Esophagus (tissue), 2 donors: Measurements from ENCODE around the gene MYRIP. TPM values are rescaled to one million over a fixed set of nuclear protein-coding genes. Genes with fewer than 3 reads are reported as not detected.
"Not testable (repeated sequence)": the region's sequence is repeated elsewhere in the genome, so short reads cannot be mapped to it uniquely, and the experiment has no call there.

Experiments used
- H3K27ac ChIP-seq, 2 donors: one replicate each; pipeline ENCODE4 v1.5.1; 2013; ENCODE audit warnings: low read depth in 2 of 2, mild to moderate bottlenecking in 2 of 2, inconsistent platforms in 1 of 2, low read length in 1 of 2, moderate library complexity in 1 of 2
- H3K27me3 ChIP-seq, 2 donors: one replicate each; pipeline ENCODE4 v1.6.1; 2013; ENCODE audit warnings: low read length in 2 of 2, control low read depth in 1 of 2, mild to moderate bottlenecking in 1 of 2; ENCODE audit not compliant: insufficient read depth in 2 of 2, control insufficient read depth in 1 of 2
- H3K36me3 ChIP-seq, 2 donors: one replicate each; pipeline ENCODE4 v1.6.1; 2013; ENCODE audit warnings: low read length in 1 of 2; ENCODE audit not compliant: control insufficient read depth in 2 of 2, insufficient read depth in 2 of 2
- H3K4me1 ChIP-seq, 2 donors: one replicate each; pipeline ENCODE4 v1.6.1; 2013; ENCODE audit warnings: low read length in 1 of 2; ENCODE audit not compliant: control insufficient read depth in 2 of 2, insufficient read depth in 2 of 2
- H3K4me3 ChIP-seq, 2 donors: one replicate each; pipeline ENCODE4 v1.5.1; 2013; ENCODE audit warnings: low read length in 2 of 2, mild to moderate bottlenecking in 2 of 2, low read depth in 1 of 2, moderate library complexity in 1 of 2
- H3K9me3 ChIP-seq, 2 donors: one replicate each; pipeline ENCODE4 v1.6.1; 2013; ENCODE audit warnings: mild to moderate bottlenecking in 2 of 2, low read depth in 1 of 2, low read length in 1 of 2, moderate library complexity in 1 of 2; ENCODE audit not compliant: control insufficient read depth in 2 of 2, insufficient read depth in 1 of 2
- WGBS, 2 donors: extraction: QIAGEN DNeasy Blood & Tissue Kit; methylation state at CpG; one replicate each; pipeline ENCODE4 v1.1.7; 2013; 5-methylcytosine and 5-hydroxymethylcytosine counted together
- polyA plus RNA-seq, 2 donors: library from polyadenylated mRNA; stranded (reverse); fragments of 200-250 nt; gene quantifications; one replicate each; pipeline ENCODE4 v1.2.3, GENCODE V29; 2013
- donor health status: healthy with polysubstance abuse.
- donor health status: Bipolar disorder and iron deficiency.

The MYRIP gene
- polyA plus RNA-seq, 2 donors, result 0.29 to 0.55 TPM

- H3K27ac ChIP-seq, result no peak overlapping the region
- H3K27me3 ChIP-seq, result no peaks in the 10 kb centered on the region
- WGBS, 2 donors, result 63 to 70% methylated on average over 4 of the region's 4 CpGs
- H3K9me3 ChIP-seq, result no peaks in the 10 kb centered on the region
- no peaks in the 10 kb centered on the region for H3K4me1 ChIP-seq
- no peak overlapping the region for H3K4me3 ChIP-seq
- no peaks in the 10 kb centered on the region for H3K36me3 ChIP-seq
These were observed 29.1 kb upstream of the MYRIP start for GRCh38 chr3:39780352-39780751.

GRCh38 chr3:39781025-39781424 lies 28.4 kb upstream of the MYRIP start:
- no peak overlapping the region for H3K4me3 ChIP-seq
- H3K4me1 ChIP-seq, result no peaks in the 10 kb centered on the region
- no peaks in the 10 kb centered on the region for H3K9me3 ChIP-seq
- no peaks in the 10 kb centered on the region for H3K36me3 ChIP-seq
- no peaks in the 10 kb centered on the region for H3K27me3 ChIP-seq
- no peak overlapping the region for H3K27ac ChIP-seq
- 79 to 83% methylated on average over 1 of the region's 1 CpG for WGBS, 2 donors

GRCh38 chr3:39781632-39782031 lies 27.8 kb upstream of the MYRIP start:
- H3K9me3 ChIP-seq, result no peaks in the 10 kb centered on the region
- H3K27ac ChIP-seq, result no peak overlapping the region
- no peaks in the 10 kb centered on the region for H3K36me3 ChIP-seq
- no peaks in the 10 kb centered on the region for H3K27me3 ChIP-seq
- H3K4me1 ChIP-seq, result no peaks in the 10 kb centered on the region
- H3K4me3 ChIP-seq, result no peak overlapping the region
- 48 to 61% methylated on average over 3 of the region's 3 CpGs for WGBS, 2 donors

GRCh38 chr3:39783680-39784079 lies 25.7 kb upstream of the MYRIP start:
- H3K27me3 ChIP-seq, result no peaks in the 10 kb centered on the region
- H3K4me3 ChIP-seq, result no peak overlapping the region
- 67% methylated on average over 4 of the region's 4 CpGs for WGBS, 2 donors
- H3K4me1 ChIP-seq, result no peaks in the 10 kb centered on the region
- H3K36me3 ChIP-seq, result no peaks in the 10 kb centered on the region
- H3K27ac ChIP-seq, result no peak overlapping the region
- no peaks in the 10 kb centered on the region for H3K9me3 ChIP-seq

GRCh38 chr3:39784922-39785321 lies 24.5 kb upstream of the MYRIP start:
- no peaks in the 10 kb centered on the region for H3K9me3 ChIP-seq
- no peaks in the 10 kb centered on the region for H3K4me1 ChIP-seq
- H3K27ac ChIP-seq, result no peak overlapping the region
- 65 to 90% methylated on average over 1 of the region's 1 CpG for WGBS, 2 donors
- H3K36me3 ChIP-seq, result no peaks in the 10 kb centered on the region
- H3K4me3 ChIP-seq, result no peak overlapping the region
- H3K27me3 ChIP-seq, result no peaks in the 10 kb centered on the region

- no peaks in the 10 kb centered on the region for H3K9me3 ChIP-seq
- H3K27me3 ChIP-seq, result no peaks in the 10 kb centered on the region
- no peak overlapping the region for H3K4me3 ChIP-seq
- no peaks in the 10 kb centered on the region for H3K36me3 ChIP-seq
- 83% methylated on average over 3 of the region's 3 CpGs for WGBS, 2 donors
- H3K27ac ChIP-seq, result no peak overlapping the region
- H3K4me1 ChIP-seq, result no peaks in the 10 kb centered on the region
These were observed 21.1 kb upstream of the MYRIP start for GRCh38 chr3:39788128-39788883.

- no peaks in the 10 kb centered on the region for H3K36me3 ChIP-seq
- no peak overlapping the region for H3K4me3 ChIP-seq
- no peak overlapping the region for H3K27ac ChIP-seq
- WGBS, 2 donors, result 94 to 95% methylated on average over 3 of the region's 3 CpGs
- no peaks in the 10 kb centered on the region for H3K9me3 ChIP-seq
- no peaks in the 10 kb centered on the region for H3K4me1 ChIP-seq
- H3K27me3 ChIP-seq, result no peaks in the 10 kb centered on the region
These were observed 17.8 kb upstream of the MYRIP start for GRCh38 chr3:39791603-39792002.

GRCh38 chr3:39794880-39795279 lies 14.5 kb upstream of the MYRIP start:
- WGBS, 2 donors, result 77 to 79% methylated on average over 6 of the region's 6 CpGs
- Histone ChIP-seq H3K36me3 (no peaks in the 10 kb centered on the region), H3K27me3 (peaks cover 0 to 2% of the 10 kb centered on the region in 2 donors), H3K9me3 (no peaks in the 10 kb centered on the region), H3K4me3 (no peak overlapping the region), H3K27ac (no peak overlapping the region), H3K4me1 (no peaks in the 10 kb centered on the region)

- Histone ChIP-seq H3K36me3 (no peaks in the 10 kb centered on the region), H3K4me3 (no peak overlapping the region), H3K27me3 (peaks cover 0 to 2% of the 10 kb centered on the region in 2 donors), H3K27ac (no peak overlapping the region), H3K9me3 (peaks cover 0 to 3% of the 10 kb centered on the region in 2 donors), H3K4me1 (no peaks in the 10 kb centered on the region)
These were observed 8.2 kb upstream of the MYRIP start for GRCh38 chr3:39801216-39801615.

GRCh38 chr3:39802486-39802885 lies 6.9 kb upstream of the MYRIP start:
- H3K4me3 ChIP-seq, H3K9me3 ChIP-seq, H3K27ac ChIP-seq, H3K27me3 ChIP-seq, H3K36me3 ChIP-seq, H3K4me1 ChIP-seq: not testable (repeated sequence)
- WGBS, 2 donors, result 78 to 82% methylated on average over 3 of the region's 3 CpGs
